Esophagus squamous epithelium (tissue), 4 donors: Measurements from ENCODE around the gene IL22RA2.

Experiments used
- POLR2A ChIP-seq, 4 donors: fragments of 450-650 bp; IDR thresholded peaks; one replicate each; pipeline ENCODE4 v1.6.1; 2017; ENCODE audit warnings: antibody characterized with exemption in 4 of 4, mild to moderate bottlenecking in 4 of 4, moderate library complexity in 3 of 4
- TF ChIP-seq, protein P1 (sequence below), 6 experiments: fragments of 450-650 bp in 4 of 6; fragments of 200-600 bp in 2 of 6; sonication (generic) in 2 of 6; IDR thresholded peaks; one replicate each; pipeline ENCODE4 v1.5.1; 2016 to 2019; ENCODE audit warnings: antibody characterized with exemption in 6 of 6, mild to moderate bottlenecking in 4 of 6, moderate library complexity in 4 of 6

DNA sequence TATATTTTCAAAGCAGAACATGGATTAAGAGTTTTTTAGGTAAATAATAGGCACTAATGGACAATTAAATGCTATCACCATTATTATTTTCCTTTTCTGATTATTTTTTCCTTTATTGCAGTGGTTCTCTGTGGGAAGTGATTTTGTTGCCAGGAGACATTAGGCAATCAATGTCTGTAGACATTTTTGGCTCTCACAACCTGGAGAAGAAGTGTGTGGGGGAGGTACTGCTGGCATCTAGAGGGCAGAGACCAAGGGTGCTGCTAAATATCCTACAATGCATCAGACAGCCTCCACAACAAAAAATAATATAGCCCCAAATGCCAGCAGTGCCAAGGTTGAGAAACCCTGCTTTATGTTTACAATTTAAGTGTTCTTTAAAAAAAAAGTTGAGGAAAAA, 37.5 kb upstream of the IL22RA2 start:
- no peak for TF ChIP-seq POLR2A (IDR thresholded peaks at IDR 0.05)
- TF ChIP-seq, protein P1, sequence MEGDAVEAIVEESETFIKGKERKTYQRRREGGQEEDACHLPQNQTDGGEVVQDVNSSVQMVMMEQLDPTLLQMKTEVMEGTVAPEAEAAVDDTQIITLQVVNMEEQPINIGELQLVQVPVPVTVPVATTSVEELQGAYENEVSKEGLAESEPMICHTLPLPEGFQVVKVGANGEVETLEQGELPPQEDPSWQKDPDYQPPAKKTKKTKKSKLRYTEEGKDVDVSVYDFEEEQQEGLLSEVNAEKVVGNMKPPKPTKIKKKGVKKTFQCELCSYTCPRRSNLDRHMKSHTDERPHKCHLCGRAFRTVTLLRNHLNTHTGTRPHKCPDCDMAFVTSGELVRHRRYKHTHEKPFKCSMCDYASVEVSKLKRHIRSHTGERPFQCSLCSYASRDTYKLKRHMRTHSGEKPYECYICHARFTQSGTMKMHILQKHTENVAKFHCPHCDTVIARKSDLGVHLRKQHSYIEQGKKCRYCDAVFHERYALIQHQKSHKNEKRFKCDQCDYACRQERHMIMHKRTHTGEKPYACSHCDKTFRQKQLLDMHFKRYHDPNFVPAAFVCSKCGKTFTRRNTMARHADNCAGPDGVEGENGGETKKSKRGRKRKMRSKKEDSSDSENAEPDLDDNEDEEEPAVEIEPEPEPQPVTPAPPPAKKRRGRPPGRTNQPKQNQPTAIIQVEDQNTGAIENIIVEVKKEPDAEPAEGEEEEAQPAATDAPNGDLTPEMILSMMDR (IDR thresholded peaks at IDR 0.05) = no peak
